ENCODE measurements around the gene RAB11FIP4. TPM values are rescaled to one million over a fixed set of nuclear protein-coding genes. Genes with fewer than 3 reads are reported as not detected.

The RAB11FIP4 gene
- total and polyA plus RNA-seq, 4 donors: 5.2 to 19.1 (median 12.8) TPM

- WGBS, 2 donors: 84 to 86% methylated on average over 13 of the region's 13 CpGs
- TF ChIP-seq, protein P1, sequence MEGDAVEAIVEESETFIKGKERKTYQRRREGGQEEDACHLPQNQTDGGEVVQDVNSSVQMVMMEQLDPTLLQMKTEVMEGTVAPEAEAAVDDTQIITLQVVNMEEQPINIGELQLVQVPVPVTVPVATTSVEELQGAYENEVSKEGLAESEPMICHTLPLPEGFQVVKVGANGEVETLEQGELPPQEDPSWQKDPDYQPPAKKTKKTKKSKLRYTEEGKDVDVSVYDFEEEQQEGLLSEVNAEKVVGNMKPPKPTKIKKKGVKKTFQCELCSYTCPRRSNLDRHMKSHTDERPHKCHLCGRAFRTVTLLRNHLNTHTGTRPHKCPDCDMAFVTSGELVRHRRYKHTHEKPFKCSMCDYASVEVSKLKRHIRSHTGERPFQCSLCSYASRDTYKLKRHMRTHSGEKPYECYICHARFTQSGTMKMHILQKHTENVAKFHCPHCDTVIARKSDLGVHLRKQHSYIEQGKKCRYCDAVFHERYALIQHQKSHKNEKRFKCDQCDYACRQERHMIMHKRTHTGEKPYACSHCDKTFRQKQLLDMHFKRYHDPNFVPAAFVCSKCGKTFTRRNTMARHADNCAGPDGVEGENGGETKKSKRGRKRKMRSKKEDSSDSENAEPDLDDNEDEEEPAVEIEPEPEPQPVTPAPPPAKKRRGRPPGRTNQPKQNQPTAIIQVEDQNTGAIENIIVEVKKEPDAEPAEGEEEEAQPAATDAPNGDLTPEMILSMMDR (IDR thresholded peaks at IDR 0.05; ENCODE audit: control extremely low read depth, extremely low read depth): no peak
- H3K4me3 ChIP-seq: no peak overlapping the region
- no peak overlapping the region for H3K9ac ChIP-seq (ENCODE audit: insufficient read depth in 1 of 2, low read length in 2 of 2)
- H3K9me3 ChIP-seq (ENCODE audit: control insufficient read depth in 4 of 4, insufficient read depth in 3 of 4, low read length in 3 of 4): no peaks in the 10 kb centered on the region
- H3K4me1 ChIP-seq (ENCODE audit: control insufficient read depth in 5 of 5, insufficient read depth in 5 of 5, low read length in 5 of 5): peaks cover 0 to 30% (median 0%) of the 10 kb centered on the region in 5 donors
- peaks cover 0 to 4% (median 3%) of the 10 kb centered on the region in 3 donors for H3K27me3 ChIP-seq (ENCODE audit: control insufficient read depth in 3 of 3, insufficient read depth in 3 of 3, low read length in 2 of 3)
- H3K36me3 ChIP-seq (ENCODE audit: control insufficient read depth in 4 of 4, insufficient read depth in 4 of 4, low read length in 4 of 4): no peaks in the 10 kb centered on the region
- DNase-seq (no peak), ATAC-seq (ENCODE audit: insufficient read depth, low FRiP score) (no peak)
- no peak overlapping the region for H3K27ac ChIP-seq (ENCODE audit: low read depth in 1 of 2, low read length in 1 of 2)
These were observed 165.6 kb downstream of the RAB11FIP4 start for GRCh38 chr17:31556969-31557645.

GRCh38 chr17:31558748-31559583, 167.5 kb downstream of the RAB11FIP4 start:
- WGBS, 2 donors: 1% methylated on average over 60 to 111 of the region's 111 CpGs
- peak overlapping the region; percentile 94 to 96 for H3K27ac ChIP-seq (ENCODE audit: low read depth in 1 of 2, low read length in 1 of 2)
- H3K9ac ChIP-seq (ENCODE audit: insufficient read depth in 1 of 2, low read length in 2 of 2): no peak overlapping the region
- TF ChIP-seq, protein P1 (IDR thresholded peaks at IDR 0.05; ENCODE audit: control extremely low read depth, extremely low read depth): peak; percentile 57
- H3K9me3 ChIP-seq (ENCODE audit: control insufficient read depth in 4 of 4, insufficient read depth in 3 of 4, low read length in 3 of 4): no peaks in the 10 kb centered on the region
- peaks cover 0 to 4% (median 3%) of the 10 kb centered on the region in 3 donors for H3K27me3 ChIP-seq (ENCODE audit: control insufficient read depth in 3 of 3, insufficient read depth in 3 of 3, low read length in 2 of 3)
- peak overlapping the region; percentile 62 for H3K4me3 ChIP-seq
- DNase-seq: peak; percentile 81 to 85 (median 84)
- H3K4me1 ChIP-seq (ENCODE audit: control insufficient read depth in 5 of 5, insufficient read depth in 5 of 5, low read length in 5 of 5): peaks cover 0 to 30% (median 0%) of the 10 kb centered on the region in 5 donors
- peak; percentile 86 for ATAC-seq (ENCODE audit: insufficient read depth, low FRiP score)
- no peaks in the 10 kb centered on the region for H3K36me3 ChIP-seq (ENCODE audit: control insufficient read depth in 4 of 4, insufficient read depth in 4 of 4, low read length in 4 of 4)

DNA sequence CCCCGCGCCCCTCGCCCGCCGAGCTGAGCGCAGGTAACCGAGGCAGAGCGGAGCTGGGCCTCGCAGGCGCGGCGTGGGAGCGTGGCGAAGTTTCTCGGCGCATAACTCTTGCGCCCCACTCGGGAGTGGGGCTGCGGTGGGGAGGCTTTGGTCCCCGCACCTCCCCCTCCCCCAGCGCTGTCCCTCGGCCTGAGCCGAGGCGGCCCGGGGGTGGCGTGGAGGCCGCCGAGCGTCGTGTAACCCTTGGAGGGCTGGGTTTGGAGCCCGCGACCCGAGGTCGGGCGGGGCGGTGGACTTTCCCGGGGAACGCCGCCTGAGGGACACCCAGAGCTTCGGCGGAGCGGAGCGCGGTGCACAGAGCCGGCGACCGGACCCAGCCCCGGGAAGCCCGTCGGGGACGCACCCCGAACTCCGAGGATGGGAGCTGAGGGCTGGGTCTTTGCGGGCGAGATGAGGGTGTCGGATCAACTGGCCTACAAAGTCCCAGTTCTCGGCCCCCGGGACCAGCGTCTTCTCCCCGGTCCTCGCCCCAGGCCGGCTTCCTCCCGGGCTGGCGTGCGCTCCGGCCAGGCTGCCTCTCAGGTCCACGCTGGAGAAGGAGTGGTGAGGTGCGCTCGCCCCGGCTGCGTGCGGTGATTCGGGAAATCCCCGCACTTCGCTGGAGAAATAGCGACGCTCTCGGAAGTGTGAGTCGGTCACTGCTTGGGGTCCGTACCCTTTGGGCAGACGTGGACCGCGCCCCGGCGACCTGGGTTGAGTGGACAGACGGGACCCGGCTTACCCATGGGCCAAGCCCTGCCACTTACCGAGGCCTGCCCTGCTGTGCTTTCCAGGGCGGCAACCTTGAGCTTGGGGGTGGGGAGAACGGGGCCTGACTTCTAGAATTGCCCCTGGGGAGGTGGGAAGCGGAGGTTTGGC, 168.4 kb downstream of the RAB11FIP4 start:
- H3K9ac ChIP-seq (ENCODE audit: insufficient read depth in 1 of 2, low read length in 2 of 2): no peak overlapping the region
- H3K9me3 ChIP-seq (ENCODE audit: control insufficient read depth in 4 of 4, insufficient read depth in 3 of 4, low read length in 3 of 4): no peaks in the 10 kb centered on the region
- WGBS, 2 donors: 17 to 24% methylated on average over 91 of the region's 91 CpGs
- DNase-seq (peak in 2 of 3 donors; percentile 14 to 18), ATAC-seq (ENCODE audit: insufficient read depth, low FRiP score) (no peak)
- H3K4me1 ChIP-seq (ENCODE audit: control insufficient read depth in 5 of 5, insufficient read depth in 5 of 5, low read length in 5 of 5): peaks cover 0 to 30% (median 1%) of the 10 kb centered on the region in 5 donors
- peak overlapping the region; percentile 84 to 96 for H3K27ac ChIP-seq (ENCODE audit: low read depth in 1 of 2, low read length in 1 of 2)
- peak overlapping the region; percentile 62 for H3K4me3 ChIP-seq
- TF ChIP-seq, protein P1 (IDR thresholded peaks at IDR 0.05; ENCODE audit: control extremely low read depth, extremely low read depth): no peak
- peaks cover 0 to 4% (median 3%) of the 10 kb centered on the region in 3 donors for H3K27me3 ChIP-seq (ENCODE audit: control insufficient read depth in 3 of 3, insufficient read depth in 3 of 3, low read length in 2 of 3)
- H3K36me3 ChIP-seq (ENCODE audit: control insufficient read depth in 4 of 4, insufficient read depth in 4 of 4, low read length in 4 of 4): no peaks in the 10 kb centered on the region

Measured in lung (tissue), 12 donors.